GM12864 (cell line): ENCODE measurements around the gene TP53I13.

Source experiments
- DNase-seq: peaks from one replicate; pipeline ENCODE4 v3.0.0-alpha.2; 2011; ENCODE audit warnings: low read depth
- H3K4me3 ChIP-seq: 2 replicates; pipeline ENCODE4 v1.5.1; 2011; ENCODE audit warnings: mild to moderate bottlenecking, low read depth, low read length, control low read depth
- TF ChIP-seq, protein P1 (sequence below): IDR thresholded peaks from 2 replicates; pipeline ENCODE4 v1.5.1; 2011; ENCODE audit warnings: low read depth, mild to moderate bottlenecking, moderate library complexity, low read length, control low read depth, inconsistent platforms; ENCODE audit errors: missing control alignments

Gene TP53I13

DNA sequence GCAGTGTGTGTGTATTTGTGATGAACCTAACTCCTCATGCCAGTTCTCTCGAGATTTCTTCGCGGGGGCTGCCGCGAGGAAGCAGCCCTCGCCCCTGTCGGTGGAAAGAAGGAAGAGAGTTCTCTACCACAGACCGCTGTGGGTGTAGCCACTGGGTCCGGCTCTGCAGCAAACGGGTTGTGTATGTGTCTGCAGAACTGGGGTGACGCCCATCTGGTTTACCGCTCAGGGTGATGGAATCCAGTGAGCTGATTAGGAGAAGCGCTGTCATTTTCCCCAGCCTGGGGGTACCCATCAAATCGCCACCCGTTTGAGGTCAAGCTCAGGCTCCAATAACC is 46.5 kb downstream of the TP53I13 start:
- TF ChIP-seq, protein P1, sequence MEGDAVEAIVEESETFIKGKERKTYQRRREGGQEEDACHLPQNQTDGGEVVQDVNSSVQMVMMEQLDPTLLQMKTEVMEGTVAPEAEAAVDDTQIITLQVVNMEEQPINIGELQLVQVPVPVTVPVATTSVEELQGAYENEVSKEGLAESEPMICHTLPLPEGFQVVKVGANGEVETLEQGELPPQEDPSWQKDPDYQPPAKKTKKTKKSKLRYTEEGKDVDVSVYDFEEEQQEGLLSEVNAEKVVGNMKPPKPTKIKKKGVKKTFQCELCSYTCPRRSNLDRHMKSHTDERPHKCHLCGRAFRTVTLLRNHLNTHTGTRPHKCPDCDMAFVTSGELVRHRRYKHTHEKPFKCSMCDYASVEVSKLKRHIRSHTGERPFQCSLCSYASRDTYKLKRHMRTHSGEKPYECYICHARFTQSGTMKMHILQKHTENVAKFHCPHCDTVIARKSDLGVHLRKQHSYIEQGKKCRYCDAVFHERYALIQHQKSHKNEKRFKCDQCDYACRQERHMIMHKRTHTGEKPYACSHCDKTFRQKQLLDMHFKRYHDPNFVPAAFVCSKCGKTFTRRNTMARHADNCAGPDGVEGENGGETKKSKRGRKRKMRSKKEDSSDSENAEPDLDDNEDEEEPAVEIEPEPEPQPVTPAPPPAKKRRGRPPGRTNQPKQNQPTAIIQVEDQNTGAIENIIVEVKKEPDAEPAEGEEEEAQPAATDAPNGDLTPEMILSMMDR = no peak
- DNase-seq = no peak
- peak overlapping the region; percentile 39 for H3K4me3 ChIP-seq

DNA sequence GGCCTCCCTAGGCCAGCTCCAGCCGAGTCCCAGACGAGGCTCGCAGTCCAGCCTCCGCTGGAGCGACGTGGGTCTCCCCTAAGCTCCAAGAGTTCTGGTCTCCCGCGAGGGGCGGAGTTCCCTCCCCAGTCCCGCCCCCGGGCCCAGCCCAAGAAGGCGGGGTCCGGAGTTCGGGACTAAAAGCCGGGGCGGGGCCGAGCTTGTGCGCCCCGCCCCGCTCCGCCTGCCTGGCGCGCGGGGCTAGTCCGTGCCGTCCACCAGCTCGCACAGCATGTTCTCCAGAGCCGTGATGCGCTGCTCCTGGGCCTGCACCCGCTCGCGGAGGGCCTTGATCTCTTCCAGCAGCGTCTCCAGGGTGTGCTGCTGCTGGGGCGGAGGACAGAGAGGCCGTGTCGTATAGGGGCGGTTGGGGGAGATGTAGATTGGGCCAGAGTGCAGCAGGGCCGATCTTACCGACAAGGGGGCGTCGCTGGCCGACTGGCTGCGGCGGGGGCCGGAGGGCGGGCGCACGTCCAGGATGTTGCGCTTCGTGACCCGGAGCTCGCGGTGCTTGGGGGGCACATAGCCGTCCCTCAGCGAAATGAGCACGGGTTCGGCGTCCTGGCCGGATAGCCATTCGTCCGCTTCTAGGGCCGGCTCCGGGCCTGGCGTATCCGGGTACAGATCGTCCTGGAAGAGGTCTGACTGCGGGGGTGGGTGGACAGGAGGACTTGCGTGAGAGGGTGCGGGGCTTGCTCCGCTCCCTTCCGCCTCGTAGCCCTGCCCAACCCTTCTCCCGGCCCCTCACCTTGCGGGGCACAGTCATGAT is 47.2 kb downstream of the TP53I13 start:
- TF ChIP-seq, protein P1 = no peak
- DNase-seq = peak; percentile 36
- H3K4me3 ChIP-seq = peak overlapping the region; percentile 40

DNA sequence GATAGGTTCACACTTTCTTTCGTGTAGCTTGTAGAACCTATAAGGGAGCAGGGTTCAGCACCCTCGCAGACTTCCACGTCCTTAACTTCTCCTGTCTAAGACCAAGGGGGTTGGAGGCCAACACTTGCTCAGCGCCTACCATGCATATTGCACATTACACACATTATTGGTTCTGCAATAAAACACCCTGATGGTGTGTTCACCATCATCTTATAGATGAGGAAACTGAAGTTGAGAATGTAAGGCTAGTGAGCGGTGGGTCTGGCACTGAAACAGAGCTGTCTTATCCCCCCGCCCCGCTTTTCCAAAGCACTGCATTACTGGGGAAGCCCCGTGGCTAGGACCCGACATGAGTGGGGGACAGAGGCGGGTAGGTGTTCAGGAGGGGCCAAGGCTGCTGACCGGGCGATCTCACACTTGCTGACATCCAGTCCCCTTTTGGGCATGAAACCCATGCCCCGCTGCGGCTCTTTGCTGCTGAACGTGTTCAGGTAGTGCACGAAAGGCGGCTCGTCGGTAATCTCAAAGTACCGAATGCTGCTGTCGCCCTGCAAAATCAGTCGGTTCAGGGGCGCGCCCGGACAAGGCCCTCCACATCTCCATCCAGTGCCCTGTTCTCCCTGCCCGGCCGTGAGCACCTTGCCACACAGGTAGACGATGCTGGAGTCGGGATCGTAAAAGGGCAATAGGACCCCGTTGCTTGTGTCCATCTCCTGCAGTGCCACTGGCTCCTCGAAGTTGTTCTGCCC is 48.0 kb downstream of the TP53I13 start:
- DNase-seq = no peak
- TF ChIP-seq, protein P1 = no peak
- H3K4me3 ChIP-seq = peak overlapping the region; percentile 40

DNA sequence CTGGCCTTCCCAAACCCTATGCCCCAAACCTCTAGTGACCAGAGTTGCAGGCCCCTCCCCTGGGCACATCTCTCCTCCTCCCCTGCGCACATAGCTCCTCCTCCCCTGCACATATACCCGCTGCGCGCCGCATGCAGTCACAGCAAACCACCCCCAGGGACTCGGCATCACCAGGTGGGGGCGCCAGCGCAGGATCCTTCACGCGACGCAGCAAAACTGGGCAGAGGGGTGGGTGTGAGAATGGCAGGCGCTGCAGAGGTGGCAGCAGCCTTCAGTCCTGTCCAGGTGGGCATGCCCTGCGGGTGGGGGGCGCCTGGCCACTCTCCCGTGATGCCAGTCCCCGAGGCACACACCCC is 48.6 kb downstream of the TP53I13 start:
- H3K4me3 ChIP-seq = peak overlapping the region; percentile 54
- TF ChIP-seq, protein P1 = peak; percentile 82
- DNase-seq = peak; percentile 71

DNA sequence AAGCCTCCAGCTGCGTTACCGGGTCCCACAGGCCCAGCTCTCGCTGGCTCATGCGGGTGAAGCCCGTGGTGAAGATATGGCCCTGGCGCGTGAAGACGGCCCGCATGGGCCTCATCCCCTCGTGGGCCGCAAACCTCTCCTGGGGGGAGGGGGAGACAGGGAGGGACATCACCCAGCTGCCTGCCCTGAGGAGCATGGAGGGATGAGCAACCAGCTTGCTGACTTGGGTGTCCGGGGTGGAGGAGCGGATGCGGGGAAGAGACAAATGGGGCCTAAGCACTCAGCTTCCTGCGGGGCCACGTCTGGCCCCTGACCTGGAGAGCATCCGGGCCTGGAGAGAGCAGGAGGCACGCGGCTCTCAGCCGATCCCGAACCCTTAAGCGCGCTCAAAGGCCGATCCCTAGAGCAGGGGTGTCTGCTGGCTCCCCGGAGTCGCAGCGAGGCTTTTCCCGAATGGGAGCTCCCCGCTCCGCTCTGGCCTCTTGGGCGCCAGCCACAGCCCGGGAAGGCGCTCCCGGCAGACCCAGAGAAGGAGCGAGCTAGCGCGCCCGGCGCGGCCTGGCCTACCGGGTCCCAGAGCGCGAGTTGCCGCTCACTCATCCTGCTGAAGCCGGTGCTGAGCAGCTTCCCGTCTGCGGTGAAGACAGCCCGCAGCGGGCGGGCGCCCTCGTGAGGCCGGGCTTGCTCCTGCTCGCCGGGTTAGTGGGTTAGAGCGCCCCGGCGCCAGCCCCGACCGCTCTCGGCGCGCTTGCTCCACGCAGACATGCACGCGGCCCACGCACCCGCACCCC is 49.2 kb downstream of the TP53I13 start:
- peak overlapping the region; percentile 54 for H3K4me3 ChIP-seq
- TF ChIP-seq, protein P1 = peak; percentile 91
- DNase-seq = peak; percentile 53

DNA sequence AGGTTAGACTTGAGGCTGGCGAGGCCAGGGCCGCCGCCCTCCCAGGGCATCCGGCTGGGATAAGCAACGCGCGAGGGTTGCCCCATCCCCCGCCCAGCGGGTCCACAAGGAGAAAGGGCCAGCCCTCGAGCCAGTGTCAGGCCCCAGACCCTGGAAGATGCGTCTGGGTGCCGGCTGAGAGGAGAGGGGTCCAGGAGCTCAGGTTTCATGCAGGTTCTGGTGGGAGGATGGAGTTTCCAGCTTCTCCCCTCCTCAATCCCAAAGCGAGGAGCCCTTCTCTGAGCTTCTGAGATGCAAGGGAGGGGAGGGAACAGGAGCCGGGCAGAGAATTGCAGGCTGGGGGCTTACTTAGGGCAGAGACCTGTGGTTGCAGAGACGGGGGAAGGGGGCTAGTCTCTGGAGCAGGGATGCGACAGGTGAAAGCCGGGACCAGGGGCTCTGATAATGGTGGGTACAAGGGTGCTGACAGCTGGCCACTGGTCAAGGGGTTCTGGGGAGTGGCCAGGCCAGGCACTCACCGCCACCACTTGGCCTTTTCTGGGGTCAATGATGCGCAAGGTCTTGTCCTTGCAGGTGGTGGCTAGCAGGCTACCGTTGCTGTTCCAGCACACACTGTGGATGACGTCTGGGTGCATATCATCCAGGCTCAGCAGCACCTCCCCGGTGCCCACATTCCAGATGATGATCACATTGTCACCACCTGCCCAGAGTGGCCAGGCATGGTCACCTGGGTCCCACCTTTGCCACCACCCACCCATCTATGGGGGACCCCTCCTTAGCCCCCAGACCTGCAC is 50.0 kb downstream of the TP53I13 start:
- peak overlapping the region; percentile 54 for H3K4me3 ChIP-seq
- no peak for DNase-seq

More for the DNA sequence above, 50.0 kb downstream of the TP53I13 start:
- TF ChIP-seq, protein P1 = no peak
